Activated B cell treated with CpG ODN at 0.5 μM for 24 hours (primary cell): ENCODE data around the gene AP4E1. TPM values are rescaled to one million over a fixed set of nuclear protein-coding genes. Genes with fewer than 3 reads are reported as not detected.
"Not testable (repeated sequence)": the region's sequence is repeated elsewhere in the genome, so short reads cannot be mapped to it uniquely, and the experiment has no call there.

Source experiments
- ATAC-seq: fragments of 200-7000 bp; cut with Tn5 transposase; one replicate; pipeline ENCODE4 v1.10.0; 2021; ENCODE audit warnings: low read depth, mild to moderate bottlenecking, moderate library complexity
- CTCF ChIA-PET: fragments of 350-600 bp; sonication (Branson Sonifier 250); formaldehyde crosslinking; loops from one replicate; lab custom pipeline; 2021; ENCODE audit warnings: antibody characterized with exemption; lab: Charles Lee
- POLR2A ChIA-PET: fragments of 350-600 bp; sonication (Branson Sonifier 250); formaldehyde crosslinking; loops from one replicate; lab custom pipeline; 2021; ENCODE audit warnings: antibody characterized with exemption; lab: Charles Lee
- DNase-seq: peaks from one replicate; pipeline ENCODE4 v3.0.0; 2022
- H3K27ac Mint-ChIP-seq: one replicate; pipeline ENCODE4 v1.8.0; 2020; ENCODE audit warnings: mixed read lengths
- H3K27me3 Mint-ChIP-seq: one replicate; pipeline ENCODE4 v1.8.0; 2021; ENCODE audit warnings: mixed read lengths
- H3K36me3 Mint-ChIP-seq: one replicate; pipeline ENCODE4 v1.8.0; 2021; ENCODE audit warnings: low read depth, mixed read lengths
- H3K4me1 Mint-ChIP-seq: one replicate; pipeline ENCODE4 v1.8.0; 2021; ENCODE audit warnings: mixed read lengths
- H3K4me3 Mint-ChIP-seq: one replicate; pipeline ENCODE4 v1.8.0; 2020; ENCODE audit warnings: mild to moderate bottlenecking, mixed read lengths
- H3K9me3 Mint-ChIP-seq: one replicate; pipeline ENCODE4 v1.8.0; 2020; ENCODE audit warnings: mixed read lengths
- CTCF ChIP-seq: fragments of 200-600 bp; IDR thresholded peaks from one replicate; pipeline ENCODE4 v1.8.0; 2022; ENCODE audit warnings: antibody characterized with exemption, mild to moderate bottlenecking
- intact Hi-C: fragments of 100-400 bp; cut with micrococcal nuclease; formaldehyde crosslinking; loops from one replicate; pipeline ENCODE4 v1.15.1; 2024
- total RNA-seq: library from RNA; stranded (reverse); gene quantifications from 2 replicates; pipeline ENCODE4 v1.2.3, GENCODE V29; 2022

AP4E1 gene
- total RNA-seq, 1 donor from 2014 or later = 13.4 TPM

- Mint-ChIP-seq H3K4me3 (no peak overlapping the region), H3K27me3 (no peaks in the 10 kb centered on the region), H3K27ac (no peak overlapping the region), H3K9me3 (no peaks in the 10 kb centered on the region), H3K4me1 (no peaks in the 10 kb centered on the region), H3K36me3 (peaks cover 53% of the 10 kb centered on the region)
- DNase-seq (no peak), ATAC-seq (no peak)
- POLR2A ChIA-PET = no interaction called here
- CTCF ChIA-PET = no interaction called here
- no peak for TF ChIP-seq CTCF
- intact Hi-C loops = no loop called here
Measured at GRCh38 chr15:50944672-50945071, 36.2 kb downstream of the AP4E1 start.

- no peak for TF ChIP-seq CTCF
- H3K4me3 Mint-ChIP-seq = no peak overlapping the region
- intact Hi-C loops = no loop called here
- no peak for ATAC-seq
- DNase-seq = no peak
- H3K27me3 Mint-ChIP-seq = no peaks in the 10 kb centered on the region
- ChIA-PET CTCF (no interaction called here), POLR2A (no interaction called here)
- peaks cover 62% of the 10 kb centered on the region for H3K36me3 Mint-ChIP-seq
- H3K27ac Mint-ChIP-seq = no peak overlapping the region
- H3K9me3 Mint-ChIP-seq = no peaks in the 10 kb centered on the region
- no peaks in the 10 kb centered on the region for H3K4me1 Mint-ChIP-seq
Measured at GRCh38 chr15:50945725-50946124, 37.2 kb downstream of the AP4E1 start.

GRCh38 chr15:50950745-50951144 is 42.3 kb downstream of the AP4E1 start:
- H3K4me3 Mint-ChIP-seq, POLR2A ChIA-PET, CTCF ChIA-PET, intact Hi-C loops, ATAC-seq, H3K4me1 Mint-ChIP-seq, H3K9me3 Mint-ChIP-seq, DNase-seq, H3K27ac Mint-ChIP-seq, H3K27me3 Mint-ChIP-seq: not testable (repeated sequence)
- H3K36me3 Mint-ChIP-seq = peaks cover 75% of the 10 kb centered on the region

GRCh38 chr15:50953302-50953701 is 44.8 kb downstream of the AP4E1 start:
- POLR2A ChIA-PET = no interaction called here
- DNase-seq = no peak
- no peak for ATAC-seq
- Mint-ChIP-seq H3K4me3 (no peak overlapping the region), H3K36me3 (peaks cover 90% of the 10 kb centered on the region), H3K4me1 (no peaks in the 10 kb centered on the region), H3K27me3 (no peaks in the 10 kb centered on the region), H3K9me3 (peaks cover 16% of the 10 kb centered on the region), H3K27ac (no peak overlapping the region)
- TF ChIP-seq CTCF = no peak
- CTCF ChIA-PET = no interaction called here
- intact Hi-C loops = no loop called here

GRCh38 chr15:50954837-50955236 is 46.4 kb downstream of the AP4E1 start:
- ATAC-seq, H3K27me3 Mint-ChIP-seq, CTCF ChIA-PET, H3K4me1 Mint-ChIP-seq, H3K4me3 Mint-ChIP-seq, intact Hi-C loops, H3K27ac Mint-ChIP-seq, POLR2A ChIA-PET, DNase-seq: not testable (repeated sequence)
- peaks cover 95% of the 10 kb centered on the region for H3K36me3 Mint-ChIP-seq
- H3K9me3 Mint-ChIP-seq = peaks cover 20% of the 10 kb centered on the region

GRCh38 chr15:50959717-50960116 is 51.2 kb downstream of the AP4E1 start:
- H3K27me3 Mint-ChIP-seq = no peaks in the 10 kb centered on the region
- DNase-seq (no peak), ATAC-seq (no peak)
- H3K4me3 Mint-ChIP-seq = no peak overlapping the region
- no peak overlapping the region for H3K27ac Mint-ChIP-seq
- TF ChIP-seq CTCF = no peak
- ChIA-PET CTCF (no interaction called here), POLR2A (no interaction called here)
- peaks cover 92% of the 10 kb centered on the region for H3K36me3 Mint-ChIP-seq
- intact Hi-C loops = no loop called here
- peaks cover 48% of the 10 kb centered on the region for H3K9me3 Mint-ChIP-seq
- H3K4me1 Mint-ChIP-seq = no peaks in the 10 kb centered on the region
